ENCODE results near the gene SPTBN4. TPM values are rescaled to one million over a fixed set of nuclear protein-coding genes. Genes with fewer than 3 reads are reported as not detected.

SPTBN4 gene
- total and polyA plus RNA-seq, 2 of the 4 experiments (the other 2 are of a cell fraction): 0.72 to 0.91 TPM

GRCh38 chr19:40601134-40601974 is 134.6 kb downstream of the SPTBN4 start, which contains the start of gene LTBP4:
LTBP4 (plus strand) TSS chr19:40601369; CDS start chr19:40601388, 19 bp downstream.
- Histone ChIP-seq H3K36me3 (ENCODE audit: control insufficient read depth, insufficient read depth, low read length) (peaks cover 4% of the 10 kb centered on the region; the same call in 1 of the 2 replicates), H2AK9ac (replicated peaks; ENCODE audit: low read depth, low read length, poor library complexity) (peak within 1 kb of the TSS; percentile 93), H3K9me1 (ENCODE audit: insufficient read depth, low read length) (peaks cover 16% of the 10 kb centered on the region), H4K8ac (ENCODE audit: low read depth in 2 of 2, low read length in 2 of 2) (peak within 1 kb of the TSS; percentile 46 to 61; a peak in 3 of 4 replicates), H2BK20ac (ENCODE audit: low read depth, low read length) (no peak within 1 kb of the TSS), H2BK15ac (ENCODE audit: low read depth, low read length) (0 out of 3 replicates have a peak within 1 kb of the TSS, but pooled peaks have one; percentile 86), H2BK120ac (ENCODE audit: low read depth, low read length) (peak within 1 kb of the TSS; percentile 66), H3K14ac (replicated peaks; ENCODE audit: low read depth, low read length) (peak within 1 kb of the TSS; percentile 86), H4K5ac (ENCODE audit: low read depth, low read length) (peak within 1 kb of the TSS; percentile 43), H4K91ac (ENCODE audit: insufficient read depth, low read depth, low read length) (peak within 1 kb of the TSS; percentile 64), H3K27ac (ENCODE audit: insufficient read depth, low read length) (peak within 1 kb of the TSS; percentile 96), H3K27me3 (ENCODE audit: control insufficient read depth, insufficient read depth, low read length) (no peaks in the 10 kb centered on the region), H3K9me3 (ENCODE audit: control insufficient read depth, insufficient read depth, low read length) (no peaks in the 10 kb centered on the region), H3K23ac (ENCODE audit: low read depth, low read length) (peak within 1 kb of the TSS; percentile 75), H3K9ac (ENCODE audit: low read depth, low read length) (peak within 1 kb of the TSS; percentile 78), H3K18ac (ENCODE audit: low read depth, low read length) (peak within 1 kb of the TSS; percentile 26; the same call in 1 of the 2 replicates), H4K20me1 (ENCODE audit: insufficient read depth, low read length) (peaks cover 9% of the 10 kb centered on the region; the same call in 1 of the 2 replicates), H3K79me1 (ENCODE audit: low read depth in 1 of 2, low read length in 2 of 2) (peaks cover 0 to 24% of the 10 kb centered on the region in 2 experiments; a peak in 3 of 4 replicates), H2AK5ac (ENCODE audit: low read depth, low read length) (peak within 1 kb of the TSS; percentile 93), H3K4me3 (ENCODE audit: insufficient read depth, low read depth, low read length) (peak within 1 kb of the TSS; percentile 62), H3K4me1 (ENCODE audit: control insufficient read depth, insufficient read depth, low read length) (peaks cover 22% of the 10 kb centered on the region), H3K4me2 (ENCODE audit: low read depth, low read length) (peak within 1 kb of the TSS; percentile 78), H2BK5ac (ENCODE audit: low read depth, low read length, poor library complexity, severe bottlenecking) (no peak within 1 kb of the TSS), H3K4ac (ENCODE audit: low read depth, low read length) (peak within 1 kb of the TSS; percentile 88), H3K56ac (ENCODE audit: extremely low read depth, insufficient read depth, low read length) (peak within 1 kb of the TSS; percentile 35; the same call in 1 of the 2 replicates), H2AFZ (replicated peaks; ENCODE audit: low read length, poor library complexity) (peak within 1 kb of the TSS; percentile 91)
- POLR2A ChIA-PET (ENCODE audit: unreplicated experiment): no interaction called here
- in situ Hi-C loops (cut with MboI; ENCODE audit: low sequenced_read_pairs) (loop anchor here (10.0 kb wide), 1 partner anchor 297 kb away; no protein-coding TSS in a partner anchor), dilution Hi-C loops (cut with HindIII; ENCODE audit: low sequenced_read_pairs, unreplicated experiment) (no loop called here), intact Hi-C loops (cut with micrococcal nuclease) (no loop called here)
- WGBS, 2 experiments (ENCODE audit: extremely low coverage in 2 of 2, insufficient read length in 1 of 2): 5% methylated on average over 36 of the region's 82 CpGs; no CpG with 5 or more reads in 1 of the 2 experiments
- TF ChIP-seq BHLHE40 (IDR thresholded peaks at IDR 0.05; ENCODE audit: low read depth, low read length): no peak
- 0 out of 2 replicates have a peak, but pooled peaks have one; percentile 20 for TF ChIP-seq CTCF (conservative IDR thresholded peaks at IDR 0.05; ENCODE audit: low read depth, low read length)
- no peak for TF ChIP-seq RFX5 (IDR thresholded peaks at IDR 0.05; ENCODE audit: low read depth, low read length)
- TF ChIP-seq MAZ (IDR thresholded peaks at IDR 0.05; ENCODE audit: borderline replicate concordance, low read depth, low read length): peak; percentile 35; the same call in 1 of the 2 replicates
- TF ChIP-seq MXI1 (IDR thresholded peaks at IDR 0.05; ENCODE audit: borderline replicate concordance, low read depth, low read length): no peak
- no TSS peak for BruUV-seq (replicated peaks)
- CTCF ChIA-PET: interaction anchor here (0.7 to 1.5 kb wide), 3 partner anchors 12 to 60 kb away, joined by 3 to 5 read pairs (median 4); no protein-coding TSS in a partner anchor
- DNase-seq: no peak
- peak; percentile 2 for ATAC-seq (ENCODE audit: low read depth)
